Heart left ventricle (tissue), 16 donors: Measurements from ENCODE around the gene STK36. TPM values are rescaled to one million over a fixed set of nuclear protein-coding genes. Genes with fewer than 3 reads are reported as not detected.

ENCODE experiments used
- ATAC-seq, 4 donors: fragments of 200-7000 bp; cut with Tn5 transposase; one replicate each; pipeline ENCODE4 v1.9.1; 2020 to 2022; ENCODE audit warnings: moderate library complexity in 4 of 4, mild to moderate bottlenecking in 3 of 4, moderate number of reproducible peaks in 1 of 4
- DNase-seq, 5 donors: peaks; one replicate each; pipeline ENCODE4 v3.0.0-alpha.2; 2020
- H3K27ac ChIP-seq, 12 donors: fragments of 200-600 bp; sonication (generic) in 4 of 12; one replicate each; pipeline versions ENCODE4 v1.5.0 to v1.8.0; 2016 to 2022; ENCODE audit warnings: mild to moderate bottlenecking in 2 of 12
- H3K27me3 ChIP-seq, 9 donors: fragments of 200-600 bp; sonication (generic) in 2 of 9; one replicate each; pipeline versions ENCODE4 v1.5.1 to v1.8.0; 2016 to 2022; ENCODE audit warnings: mild to moderate bottlenecking in 3 of 9
- H3K36me3 ChIP-seq, 9 donors: fragments of 200-600 bp; sonication (generic) in 2 of 9; one replicate each; pipeline versions ENCODE4 v1.5.0 to v1.8.0; 2018 to 2022; ENCODE audit warnings: mild to moderate bottlenecking in 2 of 9
- H3K4me1 ChIP-seq, 12 donors: fragments of 200-600 bp; sonication (generic) in 4 of 12; one replicate each; pipeline versions ENCODE4 v1.5.0 to v1.8.0; 2016 to 2022; ENCODE audit warnings: mild to moderate bottlenecking in 3 of 12
- H3K4me3 ChIP-seq, 12 donors: fragments of 200-600 bp; sonication (generic) in 4 of 12; one replicate each; pipeline versions ENCODE4 v1.5.0 to v1.8.0; 2017 to 2022; ENCODE audit warnings: mild to moderate bottlenecking in 9 of 12, moderate library complexity in 4 of 12
- H3K9me3 ChIP-seq, 12 donors: fragments of 200-600 bp; sonication (generic) in 4 of 12; one replicate each; pipeline versions ENCODE4 v1.5.0 to v1.8.0; 2016 to 2022; ENCODE audit warnings: mild to moderate bottlenecking in 1 of 12
- POLR2A ChIP-seq, 2 donors: fragments of 450-650 bp; IDR thresholded peaks; one replicate each; pipeline ENCODE4 v1.6.1; 2017; ENCODE audit warnings: antibody characterized with exemption in 2 of 2, mild to moderate bottlenecking in 2 of 2, moderate library complexity in 2 of 2
- WGBS, 4 donors: extraction: QIAGEN DNeasy Blood & Tissue Kit in 2 of 4; methylation state at CpG; one replicate each; pipeline versions ENCODE4 v1.1.5 to v1.1.7; 2013 to 2018; 5-methylcytosine and 5-hydroxymethylcytosine counted together
- intact Hi-C, 10 donors: fragments of 100-400 bp; cut with DNase I; formaldehyde crosslinking; loops; one replicate each; pipeline versions ENCODE4 v1.11.1 to v1.14.2; 2022
- polyA plus RNA-seq, 2 donors: library from polyadenylated mRNA; stranded (reverse); fragments of 200-250 nt; gene quantifications; one replicate each; pipeline ENCODE4 v1.2.3, GENCODE V29; 2013
- total RNA-seq, 9 donors: library from RNA; depleted of rRNA in 2 of 9; stranded (reverse); fragments of >200 nt in 2 of 9; fragmentation: NEBNext Ultra II Directional in 3 of 9; extraction: Animal tissue kit (Norgen Biotek cat#: 25700) in 3 of 9; gene quantifications; one replicate each; pipeline versions ENCODE4 v1.1.0 to v1.2.4, GENCODE V29; 2016 to 2023
- TF ChIP-seq, protein P1 (sequence below), 12 donors: fragments of 200-600 bp; sonication (generic) in 4 of 12; IDR thresholded peaks; one replicate each; pipeline versions ENCODE4 v1.5.0 to v1.8.0; 2018 to 2022; ENCODE audit warnings: antibody characterized with exemption in 12 of 12, mild to moderate bottlenecking in 5 of 12
- donor health status: ischemic (EF 13 %, LVEDD 7.1; RV severe dilation, severe dysfunction).
- donor health status: healthy with polysubstance abuse.
- donor health status: DM: no; HTN: yes; CAD: no.
- donor health status: DM: no; HTN: no; CAD: no.
- donor health status: ischemic (EF 25% LVEDD 6.9; RV normal size, moderate dysfunction).
- donor health status: ischemic (EF 25% LVEDD 5.7; RV mildly dilated, moderate dysfunction).
- donor health status: healthy.
- donor health status: DM: yes; HTN: yes; CAD: no.
- donor health status: ischemic (EF 35%, LVEDD 5.7; RV mildly dilated, moderate dysfunction).
- donor health status: nonischemic (EF 11% LVEDD 7.7; RV severe dilation, severe dysfunction).
- donor health status: DM: yes; HTN: yes; CAD: no.
- donor health status: PGD.
- donor health status: ischemic (EF 29% LVEDD 5.4; RV normal size, mild dysfunction).
- donor health status: nonischemic (EF 23%, LVEDD 6.1; RV moderate dilation, normal function).

The STK36 gene
- total and polyA plus RNA-seq, 11 donors: 4.7 to 16.2 (median 7.9) TPM

DNA sequence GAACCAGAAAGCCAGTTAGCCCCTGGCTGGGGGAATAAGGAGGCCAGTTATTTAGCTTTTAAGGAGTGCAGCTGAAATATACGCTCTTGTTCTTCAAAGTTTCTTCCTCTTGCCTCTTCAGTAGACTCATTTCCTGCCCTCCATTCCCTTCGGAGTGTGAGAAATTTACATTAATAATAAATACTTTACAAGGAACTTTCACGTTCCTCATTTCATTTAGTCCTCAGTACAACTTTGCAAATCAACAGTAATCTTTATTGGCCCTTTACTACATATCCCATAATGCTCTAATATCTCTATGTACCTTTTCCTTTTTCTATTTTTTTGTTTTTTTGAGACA is 48.5 kb upstream of the STK36 start:
- 53 to 69% (median 63%) methylated on average over 3 of the region's 3 CpGs for WGBS, 4 donors
- Histone ChIP-seq H3K36me3 (no peaks in the 10 kb centered on the region), H3K4me1 (peaks cover 0 to 19% (median 0%) of the 10 kb centered on the region in 12 donors), H3K4me3 (no peak overlapping the region), H3K9me3 (no peaks in the 10 kb centered on the region), H3K27me3 (no peaks in the 10 kb centered on the region), H3K27ac (peak overlapping the region in 1 of 12 donors; percentile 75)
- intact Hi-C loops: no loop called here
- no peak for ATAC-seq
- no peak for DNase-seq
- TF ChIP-seq, protein P1, sequence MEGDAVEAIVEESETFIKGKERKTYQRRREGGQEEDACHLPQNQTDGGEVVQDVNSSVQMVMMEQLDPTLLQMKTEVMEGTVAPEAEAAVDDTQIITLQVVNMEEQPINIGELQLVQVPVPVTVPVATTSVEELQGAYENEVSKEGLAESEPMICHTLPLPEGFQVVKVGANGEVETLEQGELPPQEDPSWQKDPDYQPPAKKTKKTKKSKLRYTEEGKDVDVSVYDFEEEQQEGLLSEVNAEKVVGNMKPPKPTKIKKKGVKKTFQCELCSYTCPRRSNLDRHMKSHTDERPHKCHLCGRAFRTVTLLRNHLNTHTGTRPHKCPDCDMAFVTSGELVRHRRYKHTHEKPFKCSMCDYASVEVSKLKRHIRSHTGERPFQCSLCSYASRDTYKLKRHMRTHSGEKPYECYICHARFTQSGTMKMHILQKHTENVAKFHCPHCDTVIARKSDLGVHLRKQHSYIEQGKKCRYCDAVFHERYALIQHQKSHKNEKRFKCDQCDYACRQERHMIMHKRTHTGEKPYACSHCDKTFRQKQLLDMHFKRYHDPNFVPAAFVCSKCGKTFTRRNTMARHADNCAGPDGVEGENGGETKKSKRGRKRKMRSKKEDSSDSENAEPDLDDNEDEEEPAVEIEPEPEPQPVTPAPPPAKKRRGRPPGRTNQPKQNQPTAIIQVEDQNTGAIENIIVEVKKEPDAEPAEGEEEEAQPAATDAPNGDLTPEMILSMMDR (IDR thresholded peaks at IDR 0.05): no peak
- no peak for TF ChIP-seq POLR2A (IDR thresholded peaks at IDR 0.05)

DNA sequence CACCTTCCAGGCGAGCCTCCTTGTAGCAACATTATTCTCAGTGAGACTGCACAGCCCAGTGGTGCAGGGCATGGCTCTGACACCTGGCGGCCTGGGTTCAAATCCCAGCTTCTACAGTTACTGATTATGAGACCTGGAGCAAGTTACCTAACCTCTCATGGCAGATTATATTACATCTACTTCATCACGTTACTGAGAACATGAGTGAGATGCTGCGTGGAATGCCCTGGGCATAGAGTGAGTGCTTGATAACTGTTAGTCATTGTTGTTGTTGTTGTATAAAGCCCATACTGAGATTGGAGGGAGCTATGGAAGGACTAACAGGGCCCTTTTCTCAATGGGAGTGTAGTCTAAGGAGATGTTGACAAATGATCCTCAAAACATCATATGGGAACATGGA is 45.5 kb upstream of the STK36 start:
- H3K27me3 ChIP-seq: no peaks in the 10 kb centered on the region

DNA sequence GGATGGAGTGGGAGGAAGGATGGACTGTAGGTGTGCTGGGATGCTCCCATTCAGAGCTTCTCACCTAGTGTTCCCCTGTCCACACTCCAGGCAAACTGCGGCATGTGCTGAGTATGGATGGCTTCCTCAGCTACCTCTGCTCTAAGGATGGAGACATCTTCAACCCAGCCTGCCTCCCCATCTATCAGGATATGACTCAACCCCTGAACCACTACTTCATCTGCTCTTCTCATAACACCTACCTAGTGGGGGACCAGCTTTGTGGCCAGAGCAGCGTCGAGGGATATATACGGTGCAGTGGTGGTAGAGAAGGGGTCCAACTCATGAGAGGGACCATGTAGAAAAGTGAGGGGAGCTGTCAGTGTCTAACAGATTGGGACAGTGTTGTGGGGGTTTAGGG is 43.9 kb upstream of the STK36 start:
- WGBS, 4 donors: 94 to 97% (median 96%) methylated on average over 4 of the region's 4 CpGs

More for the DNA sequence above, 45.5 kb upstream of the STK36 start:
- no peak for TF ChIP-seq POLR2A (IDR thresholded peaks at IDR 0.05)
- TF ChIP-seq, protein P1 (IDR thresholded peaks at IDR 0.05): no peak
- ATAC-seq (no peak), DNase-seq (no peak)
- Histone ChIP-seq H3K4me3 (no peak overlapping the region), H3K27ac (no peak overlapping the region), H3K4me1 (peaks cover 0 to 19% (median 0%) of the 10 kb centered on the region in 12 donors), H3K36me3 (no peaks in the 10 kb centered on the region), H3K9me3 (no peaks in the 10 kb centered on the region)
- WGBS, 4 donors: 90 to 94% (median 92%) methylated on average over 4 of the region's 4 CpGs
- intact Hi-C loops: no loop called here

DNA sequence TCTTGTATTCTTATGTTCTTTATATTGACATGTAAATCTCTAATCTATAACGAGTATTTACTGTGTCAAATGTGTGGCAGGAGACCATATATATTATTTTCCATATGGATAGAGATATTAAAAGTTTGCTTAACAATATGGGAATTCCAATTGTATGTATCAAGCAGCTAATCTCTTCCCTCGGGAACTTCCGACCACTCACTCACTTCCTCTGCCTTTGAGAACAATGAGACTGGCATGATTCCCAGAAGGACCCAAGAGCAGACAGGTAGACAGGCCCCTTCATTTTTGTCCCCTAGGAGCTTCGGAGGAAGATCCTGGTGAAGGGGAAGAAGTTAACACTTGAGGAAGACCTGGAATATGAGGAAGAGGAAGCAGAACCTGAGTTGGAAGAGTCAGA is 40.0 kb upstream of the STK36 start:
- 44 to 58% (median 52%) methylated on average over 4 of the region's 4 CpGs for WGBS, 4 donors
- intact Hi-C loops: no loop called here
- Histone ChIP-seq H3K9me3 (no peaks in the 10 kb centered on the region), H3K27ac (no peak overlapping the region), H3K36me3 (peaks cover 0 to 41% (median 36%) of the 10 kb centered on the region in 9 donors), H3K27me3 (no peaks in the 10 kb centered on the region), H3K4me3 (no peak overlapping the region), H3K4me1 (peaks cover 0 to 3% (median 0%) of the 10 kb centered on the region in 12 donors)
- ATAC-seq: peak in 1 of 4 donors; percentile 69
- TF ChIP-seq POLR2A (IDR thresholded peaks at IDR 0.05): no peak
- TF ChIP-seq, protein P1 (IDR thresholded peaks at IDR 0.05): no peak
- no peak for DNase-seq

More for the DNA sequence above, 43.9 kb upstream of the STK36 start:
- intact Hi-C loops: no loop called here
- no peak overlapping the region for H3K27ac ChIP-seq
- H3K36me3 ChIP-seq: peaks cover 0 to 3% (median 0%) of the 10 kb centered on the region in 9 donors
- no peaks in the 10 kb centered on the region for H3K27me3 ChIP-seq
- peaks cover 0 to 10% (median 0%) of the 10 kb centered on the region in 12 donors for H3K4me1 ChIP-seq
- H3K4me3 ChIP-seq: no peak overlapping the region
- TF ChIP-seq, protein P1 (IDR thresholded peaks at IDR 0.05): no peak
- no peak for TF ChIP-seq POLR2A (IDR thresholded peaks at IDR 0.05)
- ATAC-seq (no peak), DNase-seq (no peak)
- H3K9me3 ChIP-seq: no peaks in the 10 kb centered on the region
